ENCODE measurements around the gene CCN2. TPM values are rescaled to one million over a fixed set of nuclear protein-coding genes. Genes with fewer than 3 reads are reported as not detected.

CCN2 gene
- total RNA-seq, 1 donor from 2014 or later: 12.5 TPM

Other genes starting within 250 kb of the CCN2 start
- gene OR2A4, start 250.0 kb downstream of the CCN2 start, total RNA-seq: not detected
- gene CTAGE9, start 240.4 kb downstream of the CCN2 start, total RNA-seq: not detected
- 1.7 TPM for gene ENPP1, start 143.4 kb downstream of the CCN2 start, total RNA-seq

All from Right ventricle myocardium inferior (tissue), 1 donor.